ENCODE data around the gene RSPO1.

Gene RSPO1

GRCh38 chr1:37657620-37658412, 23.1 kb upstream of the RSPO1 start:
- in situ Hi-C loops (cut with MboI; ENCODE audit: low sequenced_read_pairs) = no loop called here

GRCh38 chr1:37656881-37657280, 22.2 kb upstream of the RSPO1 start:
- in situ Hi-C loops (cut with MboI; ENCODE audit: low sequenced_read_pairs) = no loop called here

GRCh38 chr1:37656026-37656425, 21.3 kb upstream of the RSPO1 start:
- in situ Hi-C loops (cut with MboI; ENCODE audit: low sequenced_read_pairs) = no loop called here

GRCh38 chr1:37655274-37655673, 20.6 kb upstream of the RSPO1 start:
- in situ Hi-C loops (cut with MboI; ENCODE audit: low sequenced_read_pairs) = no loop called here

- in situ Hi-C loops (cut with MboI; ENCODE audit: low sequenced_read_pairs) = no loop called here
Measured at GRCh38 chr1:37653906-37654305, 19.2 kb upstream of the RSPO1 start.

GRCh38 chr1:37652976-37653375, 18.3 kb upstream of the RSPO1 start:
- in situ Hi-C loops (cut with MboI; ENCODE audit: low sequenced_read_pairs) = no loop called here

- in situ Hi-C loops (cut with MboI; ENCODE audit: low sequenced_read_pairs) = no loop called here
Measured at GRCh38 chr1:37651803-37652202, 17.1 kb upstream of the RSPO1 start.

GRCh38 chr1:37650721-37651120, 16.0 kb upstream of the RSPO1 start:
- in situ Hi-C loops (cut with MboI; ENCODE audit: low sequenced_read_pairs) = no loop called here

- in situ Hi-C loops (cut with MboI; ENCODE audit: low sequenced_read_pairs) = no loop called here
Measured at GRCh38 chr1:37650173-37650572, 15.5 kb upstream of the RSPO1 start.

GRCh38 chr1:37647281-37647680, 12.6 kb upstream of the RSPO1 start:
- in situ Hi-C loops (cut with MboI; ENCODE audit: low sequenced_read_pairs) = no loop called here

- in situ Hi-C loops (cut with MboI; ENCODE audit: low sequenced_read_pairs) = no loop called here
Measured at GRCh38 chr1:37641059-37641458, 6.4 kb upstream of the RSPO1 start.

- in situ Hi-C loops (cut with MboI; ENCODE audit: low sequenced_read_pairs) = no loop called here
Measured at GRCh38 chr1:37636435-37636834, 1.7 kb upstream of the RSPO1 start.

GRCh38 chr1:37634992-37635902, 555 bp upstream of the RSPO1 start:
- in situ Hi-C loops (cut with MboI; ENCODE audit: low sequenced_read_pairs) = no loop called here

GRCh38 chr1:37633938-37634243, 801 bp downstream of the RSPO1 start:
- in situ Hi-C loops (cut with MboI; ENCODE audit: low sequenced_read_pairs) = no loop called here

GRCh38 chr1:37633040-37633937, 1.4 kb downstream of the RSPO1 start:
- in situ Hi-C loops (cut with MboI; ENCODE audit: low sequenced_read_pairs) = no loop called here

- in situ Hi-C loops (cut with MboI; ENCODE audit: low sequenced_read_pairs) = no loop called here
Measured at GRCh38 chr1:37631036-37631435, 3.7 kb downstream of the RSPO1 start.

GRCh38 chr1:37630426-37631028, 4.2 kb downstream of the RSPO1 start:
- in situ Hi-C loops (cut with MboI; ENCODE audit: low sequenced_read_pairs) = no loop called here

GRCh38 chr1:37629726-37630425, 4.8 kb downstream of the RSPO1 start:
- in situ Hi-C loops (cut with MboI; ENCODE audit: low sequenced_read_pairs) = no loop called here

- in situ Hi-C loops (cut with MboI; ENCODE audit: low sequenced_read_pairs) = no loop called here
Measured at GRCh38 chr1:37629008-37629407, 5.7 kb downstream of the RSPO1 start.

- in situ Hi-C loops (cut with MboI; ENCODE audit: low sequenced_read_pairs) = no loop called here
Measured at GRCh38 chr1:37628026-37628556, 6.6 kb downstream of the RSPO1 start.

All from HL-60/S4 treated with phorbol 12-myristate 13-acetate at 8.2 ng/mL for 4 days and 3 days (cell line).